NAMALWA (cell line): ENCODE data around the gene ANKH.
A peak's percentile ranks its signal among the peaks of the same experiment; 100 is the strongest.
"Not testable (repeated sequence)": the region's sequence is repeated elsewhere in the genome, so short reads cannot be mapped to it uniquely, and the experiment has no call there.

Experiments used
- DNase-seq: peaks from one replicate; pipeline ENCODE4 v3.0.0-alpha.2; 2015; ENCODE audit warnings: low spot score

The ANKH gene

DNA sequence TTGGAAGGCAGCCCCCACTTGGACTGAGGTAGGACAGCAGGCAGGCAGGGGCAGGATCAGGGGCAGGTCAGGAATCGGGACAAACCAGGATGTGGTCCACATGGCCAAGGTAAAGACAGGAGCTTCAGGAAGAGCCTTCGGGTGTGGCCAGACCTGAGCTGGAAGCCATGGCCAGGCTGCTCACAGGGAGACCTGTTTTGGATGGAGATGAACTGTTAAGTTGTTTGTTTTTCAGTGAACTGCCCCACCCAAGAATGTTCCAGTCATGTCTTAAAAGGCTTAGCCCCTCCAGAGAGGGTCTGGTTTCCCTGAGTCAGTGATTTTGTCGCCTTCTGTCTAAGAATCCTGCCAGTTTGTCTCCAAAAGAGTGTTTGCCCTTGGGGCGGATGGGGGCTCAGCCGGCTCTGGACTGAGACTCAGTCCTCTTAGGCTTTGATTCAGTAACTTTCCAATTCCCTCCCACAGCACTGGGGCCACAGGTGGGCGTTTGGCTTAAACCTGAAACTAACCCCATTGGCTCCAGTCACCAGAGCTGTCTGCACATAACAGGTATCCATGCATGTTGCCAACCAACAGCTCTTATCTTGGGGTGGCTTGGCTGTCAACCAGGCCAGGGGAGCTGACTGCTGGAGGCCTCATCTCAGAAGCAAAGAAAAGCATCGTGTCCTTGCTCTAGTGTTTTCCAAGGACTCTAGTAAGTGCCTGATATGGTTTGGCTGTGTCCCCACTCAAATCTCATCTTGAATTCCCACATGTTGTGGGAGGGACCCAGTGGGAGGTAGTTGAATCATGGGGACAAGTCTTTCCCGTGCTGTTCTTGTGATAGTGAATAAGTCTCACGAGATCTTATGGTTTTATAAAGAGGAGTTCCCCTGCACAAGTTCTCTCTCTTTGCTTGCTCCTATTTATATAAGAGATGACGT lies 11.3 kb upstream of the ANKH start:
- DNase-seq = no peak

DNA sequence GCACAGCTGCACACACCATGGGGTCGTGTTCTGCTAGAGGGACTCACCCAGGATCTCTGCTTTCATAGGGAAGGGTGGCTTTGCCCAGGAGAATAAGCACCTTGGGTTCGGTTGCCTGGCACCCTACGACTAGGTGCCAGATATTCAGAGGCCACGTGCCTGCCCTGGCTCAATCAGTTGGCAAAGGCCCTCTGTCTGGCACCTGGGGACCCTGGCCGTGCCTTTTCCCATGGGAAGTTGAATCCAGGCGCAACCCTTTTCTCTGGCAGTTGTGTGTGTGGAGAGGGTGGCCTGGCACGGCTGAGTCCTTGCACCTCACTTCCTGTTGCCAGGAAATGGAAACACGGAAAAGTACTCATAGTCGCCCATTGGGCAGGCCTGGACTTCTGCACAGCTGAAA lies 10.2 kb upstream of the ANKH start:
- no peak for DNase-seq

DNA sequence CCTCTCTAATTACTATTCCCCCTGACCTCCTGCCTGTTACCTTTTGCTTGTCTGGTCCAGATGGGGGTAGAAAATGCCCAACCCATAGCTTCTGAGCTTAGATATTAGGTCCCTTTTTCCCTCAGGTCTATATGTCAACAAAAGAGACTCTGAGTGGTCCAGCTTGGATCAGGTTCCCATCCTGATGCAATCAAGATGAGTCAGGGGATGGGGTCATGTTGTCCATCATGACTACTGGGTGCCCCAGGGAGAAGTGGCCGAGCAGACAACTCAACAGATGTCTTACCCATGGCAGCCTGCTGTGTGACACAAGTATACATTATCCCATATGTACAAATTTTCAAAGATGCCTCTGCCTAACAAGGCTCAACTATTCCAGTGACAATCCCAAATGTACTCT lies 9.1 kb upstream of the ANKH start:
- no peak for DNase-seq

DNA sequence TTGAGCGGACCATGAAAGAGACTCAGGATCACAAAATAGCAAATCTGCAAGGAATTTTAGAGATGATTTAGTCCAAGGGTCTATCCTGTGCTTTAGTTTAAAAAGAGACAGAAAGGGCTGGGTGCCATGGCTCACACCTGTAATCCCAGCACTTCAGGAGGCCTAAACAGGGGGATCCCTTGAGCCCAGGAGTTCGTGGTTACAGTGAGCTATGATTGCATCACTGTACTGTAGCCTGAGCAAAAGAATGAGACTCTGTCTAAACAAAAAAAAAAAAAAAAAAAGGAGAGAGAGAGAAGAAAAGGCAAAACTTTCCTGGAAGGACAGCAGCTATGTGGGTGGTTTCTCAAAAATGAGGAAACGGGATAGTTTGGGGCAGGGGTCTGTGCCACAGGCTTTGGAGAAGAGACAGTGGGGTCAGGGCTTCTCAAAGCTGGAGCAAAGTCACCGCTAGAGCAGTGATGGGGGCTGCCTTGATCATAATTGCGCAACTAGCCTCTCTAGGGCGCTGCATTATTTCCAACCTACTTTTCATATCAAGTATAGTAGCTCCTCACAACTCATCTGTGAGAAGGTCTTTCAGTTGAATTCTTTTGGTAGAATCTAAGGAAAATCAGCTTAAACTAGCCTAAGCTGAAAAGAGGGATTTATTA lies 8.5 kb upstream of the ANKH start:
- no peak for DNase-seq

DNA sequence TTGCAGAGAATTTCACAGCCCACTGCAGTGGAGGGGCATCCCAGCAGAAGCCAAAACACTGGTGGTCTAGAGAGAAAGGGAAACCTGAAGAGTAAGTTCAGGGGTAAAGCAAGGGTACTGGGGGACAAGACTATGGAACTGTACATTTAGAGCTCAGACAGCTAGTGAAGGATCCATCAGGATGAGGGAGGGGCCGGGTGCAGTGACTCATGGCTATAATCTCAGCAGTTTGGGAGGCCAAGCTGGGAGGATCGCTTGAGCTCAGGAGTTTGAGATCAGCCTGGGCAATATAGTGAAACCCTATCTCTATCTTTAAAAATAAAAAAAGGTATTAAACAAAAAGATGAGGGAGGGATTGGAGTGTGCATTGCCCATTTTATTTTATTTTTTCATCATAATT lies 7.8 kb upstream of the ANKH start:
- DNase-seq = no peak

DNA sequence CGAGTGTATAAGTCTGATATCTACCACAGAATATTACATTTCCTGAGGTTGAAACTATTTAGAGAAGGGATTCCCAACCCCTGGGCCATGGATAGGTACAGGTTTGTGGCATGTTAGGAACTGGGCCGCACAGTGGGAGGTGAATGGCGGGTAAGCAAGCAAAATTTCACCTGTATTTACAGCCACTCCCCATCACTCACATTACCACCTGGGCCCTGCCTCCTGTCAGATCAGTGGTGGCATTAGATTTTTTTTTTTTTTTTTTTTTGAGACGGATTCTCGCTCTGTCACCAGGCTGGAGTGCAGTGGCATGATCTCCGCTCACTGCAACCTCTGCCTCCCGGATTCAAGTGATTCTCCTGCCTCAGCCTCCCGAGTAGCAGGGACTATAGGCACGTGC lies 6.6 kb upstream of the ANKH start:
- not testable (repeated sequence) for DNase-seq

DNA sequence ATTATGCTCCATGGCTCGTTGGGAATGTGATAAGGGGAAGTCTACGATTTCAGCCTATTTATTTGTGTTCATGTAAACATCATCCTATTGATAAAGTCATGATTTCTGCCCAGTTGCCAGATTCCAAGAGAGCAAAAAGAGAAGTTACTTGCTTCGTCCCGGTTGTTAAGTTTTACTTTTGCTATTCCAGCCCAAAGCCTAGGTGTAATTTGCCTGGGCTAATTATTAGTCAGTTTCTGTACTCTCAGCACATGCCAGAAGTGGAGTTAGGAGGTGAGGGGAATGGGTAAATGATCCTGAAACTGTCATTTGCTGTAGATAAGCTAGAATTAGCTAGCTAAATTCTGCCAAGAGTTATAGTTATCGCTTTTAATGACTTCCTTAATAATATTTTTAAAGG lies 4.5 kb upstream of the ANKH start:
- no peak for DNase-seq

DNA sequence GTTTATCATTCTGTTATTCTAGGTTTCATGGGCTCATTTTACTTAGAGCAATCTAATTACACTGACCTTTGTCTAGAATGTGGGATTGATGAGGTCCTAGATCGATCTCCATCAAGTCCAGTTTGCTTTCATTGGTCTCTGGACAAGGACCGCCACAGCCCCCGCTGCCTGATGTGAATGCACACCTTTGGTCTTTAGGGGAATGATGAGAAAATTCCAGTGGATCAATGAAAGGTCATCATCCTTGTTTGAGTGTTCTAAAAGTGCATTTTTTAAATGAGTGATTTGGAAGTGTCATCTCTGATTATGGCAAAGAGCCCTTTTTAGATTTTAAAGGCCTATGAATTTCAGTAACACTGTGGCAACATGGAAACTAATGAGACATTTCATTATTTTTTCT lies 2.2 kb upstream of the ANKH start:
- no peak for DNase-seq

DNA sequence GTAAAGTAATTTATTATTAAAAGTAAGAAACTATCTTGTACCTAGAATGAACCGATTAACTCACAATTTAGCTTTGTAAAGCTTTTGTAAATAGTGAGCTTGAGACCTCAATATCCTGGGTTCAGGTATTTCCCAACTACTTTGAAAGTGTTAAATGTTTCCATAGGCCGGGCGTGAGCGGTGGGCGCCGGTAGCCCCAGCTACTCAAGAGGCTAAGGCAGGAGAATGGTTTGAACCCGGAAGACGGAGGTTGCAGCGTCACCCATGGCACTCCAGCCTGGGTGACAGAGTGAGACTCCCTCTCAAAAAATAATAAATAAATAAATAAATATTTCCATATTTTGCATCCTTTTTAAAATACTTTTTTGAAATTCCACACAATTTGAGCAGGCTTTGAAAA lies 1.5 kb upstream of the ANKH start:
- no peak for DNase-seq

DNA sequence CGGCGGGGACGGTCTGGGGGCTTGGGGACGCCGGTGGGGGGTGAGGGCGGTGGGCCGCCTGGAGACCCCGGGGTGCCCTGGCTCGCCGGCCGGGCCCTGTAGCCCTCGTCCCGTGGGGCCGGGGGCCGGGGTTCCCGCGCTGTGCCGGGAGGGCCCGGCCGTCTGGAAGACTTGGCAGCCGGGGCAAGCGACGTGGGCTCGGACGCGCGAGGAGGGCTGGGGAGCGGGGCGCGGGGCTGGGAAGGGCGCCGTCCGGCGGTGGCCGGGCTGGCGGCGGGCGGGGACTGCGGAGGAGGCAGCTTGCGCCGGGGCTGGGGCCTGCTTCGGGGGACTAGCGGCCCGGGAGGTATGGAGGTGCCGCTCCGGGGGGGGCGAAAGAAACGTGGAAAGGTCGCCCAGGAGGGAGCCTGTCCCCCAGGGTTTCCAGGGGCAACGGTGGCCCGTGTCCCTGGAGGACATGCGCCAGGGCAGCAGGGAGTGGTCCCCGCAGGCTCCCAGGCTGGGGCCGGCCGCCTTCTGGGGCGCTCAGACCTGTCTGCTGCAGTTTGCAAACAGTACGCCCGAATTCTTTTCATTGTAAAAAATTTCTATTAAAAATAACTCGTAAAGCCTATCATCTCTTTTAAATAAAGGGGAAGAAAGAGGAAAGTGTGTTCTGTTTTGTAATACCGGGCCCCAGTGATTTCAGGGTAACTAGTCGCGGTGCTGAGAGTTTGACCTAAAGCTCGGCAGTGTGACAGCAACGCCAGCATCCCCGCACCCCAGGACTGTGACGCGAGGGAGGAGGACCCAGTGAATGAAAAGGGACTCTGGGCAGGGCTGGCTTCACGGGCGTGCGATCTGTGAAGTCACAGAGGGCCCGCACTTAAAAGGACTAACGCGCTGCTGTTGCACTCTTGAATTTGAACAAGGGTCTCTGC lies 752 bp upstream of the ANKH start:
- peak; percentile 64 for DNase-seq

DNA sequence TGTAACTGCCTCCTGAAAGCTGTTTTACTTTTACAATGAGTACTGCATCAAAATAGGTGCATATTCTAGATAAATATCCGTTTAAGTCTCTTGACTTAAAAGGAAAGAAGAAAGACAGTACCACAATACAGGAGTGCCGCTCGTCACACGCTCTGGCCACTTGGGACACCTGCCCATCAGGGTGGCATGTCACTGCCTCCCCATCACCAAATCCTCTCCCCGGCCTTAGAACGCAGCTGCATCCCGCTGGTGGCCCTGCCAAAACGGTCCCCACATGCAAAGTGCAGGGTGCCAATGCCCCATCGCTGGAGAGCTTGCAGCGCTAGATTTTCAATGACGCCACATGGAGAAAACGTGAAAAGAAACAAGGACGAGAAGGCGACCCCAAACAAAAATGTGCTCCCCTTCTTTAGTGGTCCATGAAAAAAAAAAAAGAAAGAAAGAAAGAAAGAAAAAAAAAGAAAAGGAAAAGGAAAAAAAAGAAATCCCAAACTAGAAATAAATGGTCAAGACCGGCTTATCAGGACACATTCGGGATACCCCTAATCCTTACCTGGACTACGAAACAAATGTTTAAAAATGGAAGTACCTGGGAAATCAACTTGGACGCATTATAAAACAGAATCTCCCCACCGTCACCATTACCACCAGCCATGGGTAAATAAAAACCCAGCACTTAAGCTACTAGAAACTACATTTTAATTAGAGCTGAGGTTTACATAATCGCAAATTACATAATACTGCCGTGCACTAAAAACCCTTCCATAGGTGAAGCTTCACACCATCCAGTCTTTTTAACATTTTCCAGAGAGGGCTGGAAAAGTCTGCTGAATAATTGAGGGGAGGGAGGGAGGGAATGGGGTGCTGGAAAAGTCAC lies 1.0 kb downstream of the ANKH start:
- peak; percentile 20 for DNase-seq

DNA sequence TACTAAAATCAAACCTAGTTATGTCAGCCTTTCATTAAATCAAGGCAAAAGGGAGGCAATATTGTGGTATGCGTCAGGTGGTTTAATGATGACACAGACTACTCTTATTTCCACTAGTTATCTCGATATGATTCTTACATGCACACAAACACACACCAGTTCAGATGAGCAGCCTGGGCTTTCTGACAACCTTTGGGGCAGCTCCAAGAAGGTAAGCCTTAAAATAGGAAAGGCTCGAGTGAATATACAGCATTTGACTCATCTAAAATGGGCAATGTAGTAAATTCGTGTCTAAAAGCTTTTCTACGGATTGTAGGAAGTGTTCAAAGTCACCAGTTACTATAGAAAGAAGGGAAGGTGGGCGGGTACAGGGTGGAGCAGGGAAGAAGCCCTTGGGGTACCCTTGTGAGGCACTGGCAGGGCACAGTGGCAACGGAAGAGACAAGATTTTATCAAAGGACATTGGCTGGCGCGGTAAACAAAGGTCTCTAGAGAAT lies 1.9 kb downstream of the ANKH start:
- no peak for DNase-seq

DNA sequence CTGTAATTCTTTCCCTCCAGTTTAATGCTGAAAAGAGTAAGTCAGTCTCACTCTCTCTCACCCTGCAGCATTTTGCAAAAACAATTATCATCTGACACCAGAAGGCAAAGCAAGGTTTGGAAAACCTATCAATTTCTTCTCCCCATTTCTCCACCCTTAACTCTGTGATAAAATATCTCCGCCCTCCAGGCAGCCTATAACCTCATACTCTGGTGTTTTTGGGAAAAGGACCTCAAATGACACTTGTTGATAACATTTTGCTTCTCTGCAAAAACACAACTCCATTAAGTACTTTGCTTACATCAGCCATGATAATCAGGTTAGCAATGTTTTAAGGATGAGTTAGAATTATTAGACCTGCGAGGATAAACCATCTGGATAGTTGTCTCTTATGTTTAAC lies 2.3 kb downstream of the ANKH start:
- DNase-seq = no peak

DNA sequence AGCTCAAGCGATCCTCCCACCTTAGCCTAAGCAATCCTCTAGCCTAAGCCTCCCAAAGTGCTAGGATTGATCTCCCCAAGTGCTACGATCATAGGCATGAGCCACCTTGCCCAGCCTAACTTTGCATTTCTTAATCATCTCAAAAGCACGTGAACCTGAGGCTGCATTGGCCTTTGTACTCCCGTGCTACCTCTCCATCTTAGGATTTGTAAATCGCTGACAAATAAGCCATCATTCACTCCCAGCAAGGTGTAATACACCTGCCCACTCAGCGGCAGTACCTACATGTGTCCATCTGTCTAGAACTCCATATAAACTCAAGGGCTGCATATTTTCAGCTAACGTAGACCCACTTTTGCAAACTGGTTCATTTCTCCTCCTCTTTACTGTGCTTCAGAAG lies 2.8 kb downstream of the ANKH start:
- no peak for DNase-seq

DNA sequence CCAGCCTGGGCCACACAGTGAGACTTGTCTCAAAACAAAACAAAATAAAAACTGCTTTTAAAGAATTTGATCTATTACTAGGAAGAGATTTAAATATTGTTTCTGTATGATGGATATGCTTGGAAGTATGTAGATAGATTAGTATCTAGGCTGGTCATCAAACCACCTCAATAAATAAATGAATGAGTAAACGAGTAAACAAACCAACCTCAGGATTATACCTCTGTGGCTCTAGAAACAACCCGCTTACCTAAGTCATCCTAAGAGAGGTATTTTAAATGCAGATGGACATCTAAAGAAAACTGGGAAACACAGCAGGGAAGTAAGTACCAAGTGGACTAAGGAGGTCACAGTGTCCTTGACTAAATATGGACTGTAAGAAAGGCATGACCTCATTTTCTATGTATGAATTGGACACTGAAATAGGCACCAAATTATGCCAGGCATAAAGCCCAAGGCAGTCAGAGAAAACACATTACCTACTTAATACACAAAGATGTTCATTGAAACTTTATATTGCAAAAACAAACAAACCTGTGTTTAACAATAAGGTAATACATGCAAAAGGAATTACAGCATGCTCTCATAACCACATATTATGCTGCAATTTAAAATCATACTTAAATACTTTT lies 7.3 kb downstream of the ANKH start:
- DNase-seq = no peak

DNA sequence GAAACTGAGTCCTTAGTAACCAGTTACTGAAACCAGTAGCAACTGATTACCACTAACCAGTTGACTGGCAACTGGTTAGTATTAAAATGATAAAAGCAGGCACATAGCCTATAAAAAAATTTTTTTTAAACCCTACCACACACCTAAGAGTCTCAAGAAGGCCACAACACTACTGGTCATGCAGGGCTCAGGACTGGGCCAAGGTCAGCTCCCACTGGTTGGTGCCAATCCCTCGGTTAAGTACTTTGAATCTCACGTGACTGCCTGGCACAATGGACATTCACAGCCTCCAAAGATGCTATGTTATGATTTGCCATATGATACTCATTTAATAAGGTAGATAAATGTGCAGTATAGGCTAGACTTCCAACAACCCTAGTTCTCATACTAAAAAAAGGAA lies 8.5 kb downstream of the ANKH start:
- DNase-seq = no peak

DNA sequence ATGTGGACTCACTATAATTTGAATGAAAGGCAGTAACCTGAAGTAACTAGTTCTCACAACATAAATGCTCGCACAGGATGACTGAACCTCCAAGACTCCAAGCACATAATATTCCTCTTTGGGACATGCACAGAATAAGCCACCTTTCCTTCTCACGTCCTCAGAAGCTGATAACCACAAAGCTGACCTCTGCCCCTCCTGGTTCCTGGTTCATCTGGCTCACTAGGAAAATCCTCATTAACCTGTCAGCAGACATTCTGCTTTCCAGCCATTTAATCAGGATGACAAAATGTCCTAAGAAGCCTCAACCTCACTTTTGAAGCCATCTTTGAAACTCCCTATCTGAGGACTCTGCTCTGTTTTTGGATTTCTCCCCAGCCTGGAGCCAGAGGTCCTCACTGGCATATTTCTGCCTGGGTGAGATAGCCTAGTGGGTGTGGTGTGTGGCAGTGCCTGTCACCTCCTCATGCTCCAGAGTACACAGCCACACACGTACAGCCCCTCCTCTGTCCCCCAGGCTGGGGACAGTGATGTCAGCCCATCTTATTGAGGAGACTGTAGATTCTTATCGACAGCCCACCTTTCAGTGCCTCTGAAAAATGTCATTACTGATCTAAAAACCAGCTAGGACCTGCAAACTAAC lies 10.3 kb downstream of the ANKH start:
- no peak for DNase-seq

DNA sequence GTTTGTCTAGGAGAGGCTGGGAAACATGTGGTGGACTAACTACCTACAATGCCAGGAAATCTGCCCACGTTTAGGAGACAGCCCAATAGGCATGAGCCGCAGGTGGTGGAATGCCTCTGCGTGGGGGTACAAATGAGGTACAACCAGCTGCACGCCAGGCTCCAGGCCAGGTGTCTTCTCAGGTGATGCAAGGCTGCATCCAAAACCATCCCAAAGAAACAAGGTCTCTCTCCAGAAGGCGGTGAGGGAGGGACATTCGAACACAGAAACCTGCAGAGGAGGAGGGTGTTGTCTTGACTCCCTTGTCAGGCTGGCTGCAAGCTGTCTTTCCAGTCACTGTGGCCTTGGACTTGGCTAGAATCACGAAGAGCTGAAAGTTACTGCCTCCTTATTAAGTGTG lies 11.6 kb downstream of the ANKH start:
- DNase-seq = no peak

DNA sequence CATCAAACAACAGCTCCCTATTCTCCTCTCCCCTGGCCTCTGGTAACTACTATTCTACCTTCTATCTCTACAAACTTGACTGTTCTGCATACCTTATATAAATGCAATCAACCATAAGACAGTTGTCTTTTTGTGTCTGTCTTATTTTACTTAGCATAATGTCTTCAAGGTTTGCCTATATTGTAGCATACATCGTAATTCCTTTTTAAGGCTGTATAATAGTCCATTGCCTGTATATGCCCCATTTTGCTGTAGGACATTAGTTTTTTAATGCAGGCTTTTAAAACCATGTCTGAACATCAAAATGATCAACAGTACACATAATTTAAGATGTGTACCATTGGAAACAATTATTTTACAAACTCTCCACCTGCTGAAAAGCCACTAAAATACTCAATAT lies 12.4 kb downstream of the ANKH start:
- no peak for DNase-seq

DNA sequence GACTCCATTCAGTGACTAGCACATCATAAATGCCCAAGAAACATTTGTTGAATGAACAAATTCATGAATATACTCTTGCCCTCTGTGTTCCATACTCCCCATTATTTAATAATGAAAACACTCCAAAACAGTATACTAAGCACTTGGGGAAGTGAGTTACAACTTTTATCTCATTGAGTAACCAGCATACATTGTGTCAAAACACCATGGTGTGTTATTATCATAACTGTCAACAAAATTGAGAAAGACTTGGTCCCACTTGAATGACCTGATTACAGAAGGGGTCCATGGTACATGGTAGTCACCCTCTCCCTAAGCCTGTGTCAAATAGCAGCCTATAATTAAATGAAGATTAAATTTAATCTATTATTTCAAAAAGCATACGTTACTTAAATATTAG lies 16.2 kb downstream of the ANKH start:
- DNase-seq = no peak
